Spleen (tissue), 7 donors: Measurements from ENCODE around the gene APBB1IP.

Experiments used
- CTCF ChIP-seq, 11 experiments: fragments of 200-600 bp in 7 of 11; fragments of 450-650 bp in 4 of 11; sonication (generic) in 4 of 11; IDR thresholded peaks in 8 of 11; conservative IDR thresholded peaks in 3 of 11; 1 replicate in 7 of 11; 2 replicates in 4 of 11; pipeline versions ENCODE4 v1.4.0 to v1.8.0; 2016 to 2021; ENCODE audit warnings: antibody characterized with exemption in 11 of 11, inconsistent platforms in 4 of 11, mild to moderate bottlenecking in 1 of 11
- POLR2A ChIP-seq, 3 donors: fragments of 450-650 bp; IDR thresholded peaks; one replicate each; pipeline ENCODE4 v1.5.1; 2017; ENCODE audit warnings: antibody characterized with exemption in 3 of 3, mild to moderate bottlenecking in 1 of 3
- donor health status: DM: no; HTN: no; CAD: no; lungs with moderate emphysema.
- donor health status: DM: no; HTN: no; CAD: no.
- donor health status: DM: no; HTN: no; CAD: no.

- no peak for TF ChIP-seq CTCF (IDR thresholded peaks at IDR 0.05 in 8 of 11, conservative IDR thresholded peaks at IDR 0.05 in 3 of 11)
- no peak for TF ChIP-seq POLR2A (IDR thresholded peaks at IDR 0.05)
Measured at GRCh38 chr10:26412932-26413331, 25.2 kb upstream of the APBB1IP start.
